ENCODE measurements around the gene NEUROD6.

DNA sequence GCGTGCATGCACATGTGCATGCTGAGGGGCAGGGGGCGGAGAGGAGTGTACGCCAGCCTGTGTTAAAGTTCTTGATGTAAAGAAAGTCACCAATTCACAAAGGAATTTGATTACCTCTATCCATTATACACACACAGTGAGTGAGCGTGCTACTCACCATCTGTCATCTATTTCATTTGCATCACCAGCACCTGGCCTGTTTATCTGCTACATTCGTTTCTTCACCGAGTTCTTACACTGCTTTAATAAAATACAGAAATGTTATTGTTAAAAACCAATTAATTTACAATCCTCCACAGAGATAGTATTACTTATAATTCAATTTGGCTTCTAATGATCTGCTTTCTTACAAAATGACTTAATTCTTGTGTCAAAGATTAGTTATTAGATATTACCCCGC lies 32.6 kb downstream of the NEUROD6 start:
- TF ChIP-seq, protein P1, sequence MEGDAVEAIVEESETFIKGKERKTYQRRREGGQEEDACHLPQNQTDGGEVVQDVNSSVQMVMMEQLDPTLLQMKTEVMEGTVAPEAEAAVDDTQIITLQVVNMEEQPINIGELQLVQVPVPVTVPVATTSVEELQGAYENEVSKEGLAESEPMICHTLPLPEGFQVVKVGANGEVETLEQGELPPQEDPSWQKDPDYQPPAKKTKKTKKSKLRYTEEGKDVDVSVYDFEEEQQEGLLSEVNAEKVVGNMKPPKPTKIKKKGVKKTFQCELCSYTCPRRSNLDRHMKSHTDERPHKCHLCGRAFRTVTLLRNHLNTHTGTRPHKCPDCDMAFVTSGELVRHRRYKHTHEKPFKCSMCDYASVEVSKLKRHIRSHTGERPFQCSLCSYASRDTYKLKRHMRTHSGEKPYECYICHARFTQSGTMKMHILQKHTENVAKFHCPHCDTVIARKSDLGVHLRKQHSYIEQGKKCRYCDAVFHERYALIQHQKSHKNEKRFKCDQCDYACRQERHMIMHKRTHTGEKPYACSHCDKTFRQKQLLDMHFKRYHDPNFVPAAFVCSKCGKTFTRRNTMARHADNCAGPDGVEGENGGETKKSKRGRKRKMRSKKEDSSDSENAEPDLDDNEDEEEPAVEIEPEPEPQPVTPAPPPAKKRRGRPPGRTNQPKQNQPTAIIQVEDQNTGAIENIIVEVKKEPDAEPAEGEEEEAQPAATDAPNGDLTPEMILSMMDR (optimal IDR thresholded peaks at IDR 0.05 in 1 of 3, IDR thresholded peaks at IDR 0.05 in 1 of 3, conservative IDR thresholded peaks at IDR 0.05 in 1 of 3; ENCODE audit: extremely low read depth in 1 of 3, insufficient read depth in 2 of 3, low read length in 3 of 3): no peak
- no peak for TF ChIP-seq EZH2 (IDR thresholded peaks at IDR 0.05; ENCODE audit: low read length)
